ENCODE measurements around the gene CACHD1. TPM values are rescaled to one million over a fixed set of nuclear protein-coding genes. Genes with fewer than 3 reads are reported as not detected.
A peak's percentile ranks its signal among the peaks of the same experiment; 100 is the strongest.

CACHD1 gene
- total RNA-seq, 4 donors from 2014 or later = 6.9 to 14.7 (median 11.6) TPM

DNA sequence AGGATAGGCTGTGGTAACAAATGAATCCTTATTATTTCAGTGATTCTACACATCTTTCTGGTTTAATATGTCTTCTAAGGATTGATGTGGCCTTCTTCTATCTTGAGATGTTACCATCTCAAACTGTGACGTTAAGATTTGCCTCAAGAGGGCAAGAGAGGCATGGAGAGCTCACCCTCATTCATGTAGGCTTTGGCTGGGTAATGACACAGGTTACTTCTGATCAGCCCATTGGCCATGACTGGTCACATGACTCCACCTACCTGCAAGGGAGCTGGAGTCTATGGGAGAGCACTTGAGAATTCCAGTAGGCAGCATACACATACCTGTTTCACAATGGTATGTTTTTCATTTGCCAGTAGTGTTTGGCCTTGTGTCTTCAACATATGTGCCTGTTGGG lies 30.0 kb downstream of the CACHD1 start:
- no peaks in the 10 kb centered on the region for H3K27me3 ChIP-seq
- H3K36me3 ChIP-seq = no peaks in the 10 kb centered on the region
- H3K9me3 ChIP-seq = no peaks in the 10 kb centered on the region
- TF ChIP-seq, protein P1, sequence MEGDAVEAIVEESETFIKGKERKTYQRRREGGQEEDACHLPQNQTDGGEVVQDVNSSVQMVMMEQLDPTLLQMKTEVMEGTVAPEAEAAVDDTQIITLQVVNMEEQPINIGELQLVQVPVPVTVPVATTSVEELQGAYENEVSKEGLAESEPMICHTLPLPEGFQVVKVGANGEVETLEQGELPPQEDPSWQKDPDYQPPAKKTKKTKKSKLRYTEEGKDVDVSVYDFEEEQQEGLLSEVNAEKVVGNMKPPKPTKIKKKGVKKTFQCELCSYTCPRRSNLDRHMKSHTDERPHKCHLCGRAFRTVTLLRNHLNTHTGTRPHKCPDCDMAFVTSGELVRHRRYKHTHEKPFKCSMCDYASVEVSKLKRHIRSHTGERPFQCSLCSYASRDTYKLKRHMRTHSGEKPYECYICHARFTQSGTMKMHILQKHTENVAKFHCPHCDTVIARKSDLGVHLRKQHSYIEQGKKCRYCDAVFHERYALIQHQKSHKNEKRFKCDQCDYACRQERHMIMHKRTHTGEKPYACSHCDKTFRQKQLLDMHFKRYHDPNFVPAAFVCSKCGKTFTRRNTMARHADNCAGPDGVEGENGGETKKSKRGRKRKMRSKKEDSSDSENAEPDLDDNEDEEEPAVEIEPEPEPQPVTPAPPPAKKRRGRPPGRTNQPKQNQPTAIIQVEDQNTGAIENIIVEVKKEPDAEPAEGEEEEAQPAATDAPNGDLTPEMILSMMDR (IDR thresholded peaks at IDR 0.05) = no peak
- TF ChIP-seq EP300 (IDR thresholded peaks at IDR 0.05) = no peak
- TF ChIP-seq POLR2A (IDR thresholded peaks at IDR 0.05) = no peak
- TF ChIP-seq POLR2AphosphoS5 (IDR thresholded peaks at IDR 0.05) = no peak
- DNase-seq (ENCODE audit: low spot score in 2 of 2) = no peak
- 86% methylated on average over 1 of the region's 1 CpG for WGBS
- H3K4me3 ChIP-seq = no peak overlapping the region
- peaks cover 40% of the 10 kb centered on the region for H3K4me1 ChIP-seq
- no peak overlapping the region for H3K27ac ChIP-seq

DNA sequence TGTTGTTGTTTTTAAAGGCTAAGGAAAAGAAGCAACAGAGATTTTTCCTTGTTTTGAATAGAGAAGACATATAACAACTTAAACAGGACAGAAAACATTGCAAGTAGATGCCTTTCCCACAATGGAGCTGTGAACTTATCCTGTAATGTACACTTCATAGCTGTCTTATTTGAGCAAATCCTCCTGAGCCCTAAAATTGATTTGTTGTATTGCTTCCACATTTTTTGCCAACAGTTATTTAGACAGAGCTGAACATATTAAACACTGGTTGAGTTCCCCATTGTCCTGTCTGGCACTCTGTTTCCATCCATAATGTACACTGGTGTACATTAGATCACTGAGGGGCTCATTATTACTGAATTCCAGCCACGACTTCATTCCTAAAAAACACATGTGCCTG lies 32.2 kb downstream of the CACHD1 start:
- no peaks in the 10 kb centered on the region for H3K9me3 ChIP-seq
- no peaks in the 10 kb centered on the region for H3K27me3 ChIP-seq
- peaks cover 30% of the 10 kb centered on the region for H3K4me1 ChIP-seq
- no peaks in the 10 kb centered on the region for H3K36me3 ChIP-seq
- TF ChIP-seq EP300 (IDR thresholded peaks at IDR 0.05) (no peak), POLR2AphosphoS5 (IDR thresholded peaks at IDR 0.05) (no peak), POLR2A (IDR thresholded peaks at IDR 0.05) (no peak)
- TF ChIP-seq, protein P1 (IDR thresholded peaks at IDR 0.05) = no peak
- no peak overlapping the region for H3K27ac ChIP-seq
- no peak for DNase-seq (ENCODE audit: low spot score in 2 of 2)
- WGBS = 65% methylated on average over 1 of the region's 1 CpG
- H3K4me3 ChIP-seq = no peak overlapping the region

DNA sequence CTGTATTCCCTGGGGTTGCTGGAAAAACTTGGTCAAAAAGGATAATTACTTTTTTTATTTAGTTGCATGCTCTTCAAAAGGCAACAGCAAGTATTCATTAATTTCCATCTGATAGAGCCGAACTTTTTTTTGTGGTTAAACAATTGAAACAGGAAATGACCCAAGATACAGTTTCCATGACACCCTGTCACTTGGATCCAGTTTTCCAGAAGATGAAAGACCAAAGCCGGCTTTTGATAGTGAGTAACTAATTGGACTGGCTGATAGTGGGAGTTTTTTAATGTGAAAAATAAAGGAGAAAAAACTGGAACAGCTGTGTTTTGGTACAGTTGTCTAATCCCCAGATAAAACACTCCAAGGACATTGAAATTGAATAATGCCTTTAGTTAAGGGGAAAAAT lies 33.0 kb downstream of the CACHD1 start:
- Histone ChIP-seq H3K36me3 (no peaks in the 10 kb centered on the region), H3K4me1 (peaks cover 27% of the 10 kb centered on the region), H3K27me3 (no peaks in the 10 kb centered on the region), H3K9me3 (no peaks in the 10 kb centered on the region), H3K27ac (peak overlapping the region; percentile 18), H3K4me3 (no peak overlapping the region)
- DNase-seq (ENCODE audit: low spot score in 2 of 2) = no peak
- WGBS = 53% methylated on average over 2 of the region's 2 CpGs
- TF ChIP-seq, protein P1 (IDR thresholded peaks at IDR 0.05) = no peak
- no peak for TF ChIP-seq EP300 (IDR thresholded peaks at IDR 0.05)
- TF ChIP-seq POLR2A (IDR thresholded peaks at IDR 0.05) = no peak
- TF ChIP-seq POLR2AphosphoS5 (IDR thresholded peaks at IDR 0.05) = no peak

DNA sequence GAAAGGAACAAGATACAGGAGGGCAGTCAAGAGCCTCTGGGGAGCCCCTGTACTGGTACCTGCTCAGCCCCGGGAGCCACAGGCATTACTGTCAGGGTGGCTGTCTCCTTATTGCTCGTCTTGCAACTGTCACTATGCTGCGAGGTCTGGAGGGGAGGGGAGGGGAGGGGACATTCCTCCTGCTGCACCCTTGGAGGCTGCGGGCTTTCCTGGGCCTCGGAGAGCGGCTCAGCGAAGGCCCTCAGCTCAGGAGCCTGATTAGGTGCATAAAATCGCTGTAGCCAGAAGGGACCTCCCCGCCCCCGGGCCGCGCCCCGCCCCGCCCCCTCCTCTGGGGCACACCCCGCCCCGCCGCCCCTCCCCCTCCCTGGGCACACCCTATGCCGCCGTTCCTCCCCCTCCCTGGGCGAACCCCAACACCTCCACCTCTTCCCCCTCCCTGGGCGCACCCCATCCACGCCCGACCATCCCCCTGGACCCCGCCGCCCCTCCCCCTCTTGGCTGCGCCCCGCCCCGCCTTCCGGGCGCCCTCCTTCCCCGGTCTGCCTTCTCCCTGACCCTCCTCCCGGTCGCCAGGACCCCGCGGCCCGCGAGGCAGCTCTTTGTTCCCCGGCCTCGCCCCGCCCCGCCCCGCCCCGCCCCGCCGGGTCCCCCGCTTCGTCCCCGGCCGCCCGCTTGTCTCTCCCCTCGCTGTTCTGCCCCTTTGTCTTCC lies 35.5 kb downstream of the CACHD1 start:
- Histone ChIP-seq H3K4me3 (peak overlapping the region; percentile 48), H3K9me3 (no peaks in the 10 kb centered on the region), H3K27me3 (no peaks in the 10 kb centered on the region), H3K36me3 (no peaks in the 10 kb centered on the region), H3K4me1 (peaks cover 26% of the 10 kb centered on the region), H3K27ac (peak overlapping the region; percentile 64)
- WGBS = 6% methylated on average over 20 of the region's 51 CpGs
- TF ChIP-seq, protein P1 (IDR thresholded peaks at IDR 0.05) = no peak
- TF ChIP-seq POLR2AphosphoS5 (IDR thresholded peaks at IDR 0.05) = no peak
- TF ChIP-seq EP300 (IDR thresholded peaks at IDR 0.05) = no peak
- no peak for TF ChIP-seq POLR2A (IDR thresholded peaks at IDR 0.05)
- peak; percentile 62 to 78 for DNase-seq (ENCODE audit: low spot score in 2 of 2)

DNA sequence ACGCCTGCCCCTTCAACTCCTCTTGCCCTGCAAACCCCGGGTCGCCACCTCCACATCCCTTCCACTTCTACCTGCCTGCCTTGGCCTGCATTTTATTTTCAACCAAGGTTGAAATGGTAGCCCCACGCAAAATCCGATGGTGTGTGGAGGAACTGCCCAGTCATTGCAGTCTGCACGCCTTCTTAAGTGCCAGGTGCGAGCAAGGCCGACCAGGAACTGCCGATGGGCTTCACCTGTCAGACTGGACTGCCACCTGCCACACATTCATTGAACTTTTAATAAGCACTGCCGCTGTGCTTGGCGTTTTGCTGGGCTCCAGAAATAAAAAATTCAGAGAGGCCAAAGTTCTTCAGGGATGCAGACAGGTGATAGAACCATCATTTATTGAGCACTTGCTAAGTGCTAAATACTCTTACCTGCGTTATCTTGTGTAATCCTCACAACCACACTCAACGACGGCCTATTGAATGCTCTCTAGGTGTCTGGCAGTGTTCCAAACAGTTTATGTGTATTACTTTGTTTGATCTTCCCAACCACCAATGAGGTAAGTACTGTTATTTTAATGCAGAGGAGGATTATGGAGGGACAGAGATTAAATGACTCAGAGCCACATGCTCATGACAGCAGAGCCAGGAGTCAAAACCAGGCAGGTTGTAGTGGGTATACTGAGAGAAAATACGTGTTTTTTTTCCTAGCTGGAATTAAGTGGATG lies 36.2 kb downstream of the CACHD1 start:
- no peak for DNase-seq (ENCODE audit: low spot score in 2 of 2)
- Histone ChIP-seq H3K36me3 (no peaks in the 10 kb centered on the region), H3K4me3 (peak overlapping the region; percentile 48), H3K4me1 (peaks cover 26% of the 10 kb centered on the region), H3K27me3 (no peaks in the 10 kb centered on the region), H3K9me3 (no peaks in the 10 kb centered on the region), H3K27ac (peak overlapping the region; percentile 64)
- TF ChIP-seq EP300 (IDR thresholded peaks at IDR 0.05) (no peak), POLR2A (IDR thresholded peaks at IDR 0.05) (no peak), POLR2AphosphoS5 (IDR thresholded peaks at IDR 0.05) (no peak)
- TF ChIP-seq, protein P1 (IDR thresholded peaks at IDR 0.05) = no peak
- 55% methylated on average over 15 of the region's 15 CpGs for WGBS
